HCT116 (cell line): ENCODE results near the gene PRMT3. TPM values are rescaled to one million over a fixed set of nuclear protein-coding genes. Genes with fewer than 3 reads are reported as not detected.
"Not testable (repeated sequence)": the region's sequence is repeated elsewhere in the genome, so short reads cannot be mapped to it uniquely, and the experiment has no call there.

Experiments used
- ATAC-seq: fragments of 200-7000 bp; cut with Tn5 transposase; 2 replicates; pipeline ENCODE4 v1.9.1; 2020; ENCODE audit warnings: mild to moderate bottlenecking, moderate library complexity
- BruUV-seq: library from RNA; stranded (reverse); fragments of 400-500 nt; replicated peaks from 2 replicates; lab custom pipeline; 2021; lab: Mats Ljungman, UMichigan
- CTCF ChIA-PET: fragments of 300-600 bp; sonication (Branson Sonifier 250); formaldehyde crosslinking; loops from one replicate; lab custom pipeline; 2021; ENCODE audit warnings: antibody characterized with exemption; lab: Charles Lee
- POLR2A ChIA-PET: fragments of 300-600, 350-600 bp; sonication (Branson Sonifier 250); formaldehyde crosslinking; loops from one replicate; lab custom pipeline; 2021; ENCODE audit warnings: antibody characterized with exemption; lab: Charles Lee
- RAD21 ChIA-PET, 2 experiments: fragments of 300-600 bp; sonication (Branson Sonifier 250); formaldehyde crosslinking; loops; one replicate each; lab custom pipeline; 2023; ENCODE audit warnings: low total read pairs in 2 of 2; ENCODE audit not compliant: uncharacterized antibody in 2 of 2, unreplicated experiment in 2 of 2, low non-redundant PET in 1 of 2; lab: Charles Lee
- DNase-seq: peaks from one replicate; pipeline ENCODE4 v3.0.0-alpha.2; 2010; ENCODE audit warnings: low read depth, low spot score
- H2AFZ ChIP-seq: fragments of 200-600 bp; shearing (Covaris generic), sonication (generic); 2 replicates; pipeline ENCODE4 v1.6.1; 2017; ENCODE audit warnings: low read depth, mixed run types, mixed read lengths, antibody characterized with exemption, low read length; ENCODE audit not compliant: poor library complexity, severe bottlenecking
- H3K27ac ChIP-seq: 2 replicates; pipeline ENCODE4 v1.5.1; 2012; ENCODE audit warnings: low read depth, low read length
- H3K27me3 ChIP-seq: fragments of 200-600 bp; sonication (generic); 2 replicates; pipeline ENCODE4 v1.6.1; 2016; ENCODE audit warnings: mixed run types, low read length, mixed read lengths; ENCODE audit not compliant: insufficient read depth
- H3K36me3 ChIP-seq, 2 experiments: fragments of 200-500 bp in 1 of 2; fragments of 200-600 bp in 1 of 2; sonication (Bioruptor generic) in 1 of 2; sonication (generic) in 1 of 2; 2 replicates each; pipeline versions ENCODE4 v1.5.1 to v1.6.1; 2014 to 2016; ENCODE audit warnings: low read length in 2 of 2, inconsistent platforms in 1 of 2, mixed read lengths in 1 of 2, mixed run types in 1 of 2; ENCODE audit not compliant: insufficient read depth in 2 of 2, control insufficient read depth in 1 of 2
- H3K4me1 ChIP-seq, 2 experiments: fragments of 200-600 bp in 1 of 2; sonication (generic) in 1 of 2; 2 replicates each; pipeline versions ENCODE4 v1.5.1 to v1.6.1; 2012 to 2017; ENCODE audit warnings: low read length in 2 of 2, inconsistent platforms in 1 of 2, mild to moderate bottlenecking in 1 of 2, mixed read lengths in 1 of 2, mixed run types in 1 of 2, moderate library complexity in 1 of 2; ENCODE audit not compliant: insufficient read depth in 2 of 2, control insufficient read depth in 1 of 2
- H3K4me2 ChIP-seq: fragments of 200-600 bp; sonication (generic); 2 replicates; pipeline ENCODE4 v1.6.1; 2017; ENCODE audit warnings: mixed run types, low read length, mixed read lengths
- H3K4me3 ChIP-seq, 2 experiments: fragments of 200-600 bp in 1 of 2; sonication (generic) in 1 of 2; replicated peaks in 1 of 2; 2 replicates each; pipeline ENCODE4 v1.5.1; 2011 to 2016; ENCODE audit warnings: low read length in 2 of 2, control low read depth in 1 of 2, low read depth in 1 of 2, mild to moderate bottlenecking in 1 of 2, mixed read lengths in 1 of 2, mixed run types in 1 of 2
- H3K79me2 ChIP-seq: fragments of 200-600 bp; sonication (generic); 2 replicates; pipeline ENCODE4 v1.6.1; 2017; ENCODE audit warnings: mild to moderate bottlenecking, mixed run types, low read length, moderate library complexity, mixed read lengths; ENCODE audit not compliant: insufficient read depth
- H3K9ac ChIP-seq: fragments of 200-600 bp; sonication (generic); 2 replicates; pipeline ENCODE4 v1.6.1; 2016; ENCODE audit warnings: low read length, mixed read lengths
- H3K9me2 ChIP-seq: fragments of 200-600 bp; sonication (generic), shearing (Covaris generic); 2 replicates; pipeline ENCODE4 v1.6.1; 2017; ENCODE audit warnings: mixed run types, mild to moderate bottlenecking, moderate library complexity; ENCODE audit not compliant: insufficient read depth
- H3K9me3 ChIP-seq, 2 experiments: fragments of 200-500 bp in 1 of 2; fragments of 200-600 bp in 1 of 2; sonication (Bioruptor generic) in 1 of 2; sonication (generic) in 1 of 2; 2 replicates each; pipeline ENCODE4 v1.6.1; 2014 to 2017; ENCODE audit warnings: low read length in 2 of 2, mixed read lengths in 2 of 2, inconsistent platforms in 1 of 2, low read depth in 1 of 2, mild to moderate bottlenecking in 1 of 2, mixed run types in 1 of 2, moderate library complexity in 1 of 2; ENCODE audit not compliant: control insufficient read depth in 1 of 2, insufficient read depth in 1 of 2
- H4K20me1 ChIP-seq: fragments of 200-600 bp; sonication (generic), shearing (Covaris generic); 2 replicates; pipeline ENCODE4 v1.6.1; 2017; ENCODE audit warnings: mixed run types, mild to moderate bottlenecking, moderate library complexity; ENCODE audit not compliant: insufficient read depth
- CBX3 ChIP-seq: IDR thresholded peaks from 2 replicates; pipeline ENCODE4 v1.6.1; 2012; ENCODE audit warnings: low read depth
- EGR1 ChIP-seq: IDR thresholded peaks from 2 replicates; pipeline ENCODE4 v1.6.1; 2012; ENCODE audit warnings: low read depth
- ELF1 ChIP-seq: IDR thresholded peaks from 2 replicates; pipeline ENCODE4 v1.6.1; 2012; ENCODE audit warnings: low read depth, borderline replicate concordance
- EZH2 ChIP-seq: fragments of 200-600 bp; sonication (generic); IDR thresholded peaks from 2 replicates; pipeline ENCODE4 v1.6.1; 2017; ENCODE audit warnings: antibody characterized with exemption, mixed run types
- EZH2phosphoT487 ChIP-seq: fragments of 200-600 bp; IDR thresholded peaks from 2 replicates; pipeline ENCODE4 v1.6.1; 2018; ENCODE audit warnings: antibody characterized with exemption, borderline replicate concordance
- POLR2A ChIP-seq: IDR thresholded peaks from 2 replicates; pipeline ENCODE4 v1.7.0; 2011; ENCODE audit warnings: borderline replicate concordance; ENCODE audit not compliant: insufficient read depth, insufficient read length; ENCODE audit errors: extremely low read depth
- POLR2AphosphoS5 ChIP-seq: IDR thresholded peaks from 2 replicates; pipeline ENCODE4 v1.6.1; 2011; ENCODE audit warnings: mild to moderate bottlenecking, low read depth, low read length, moderate library complexity
- SP1 ChIP-seq: IDR thresholded peaks from 2 replicates; pipeline ENCODE4 v1.6.1; 2012; ENCODE audit warnings: low read depth
- SRF ChIP-seq: IDR thresholded peaks from 2 replicates; pipeline ENCODE4 v1.6.1; 2012; ENCODE audit warnings: low read depth
- TCF7L2 ChIP-seq: IDR thresholded peaks from 2 replicates; pipeline ENCODE4 v1.7.0; 2011; ENCODE audit warnings: borderline replicate concordance, inconsistent platforms; ENCODE audit not compliant: insufficient read depth, insufficient read length; ENCODE audit errors: extremely low read depth
- YY1 ChIP-seq: IDR thresholded peaks from 2 replicates; pipeline ENCODE4 v1.6.1; 2011; ENCODE audit warnings: low read length, low read depth, moderate library complexity, mild to moderate bottlenecking; ENCODE audit not compliant: insufficient replicate concordance; ENCODE audit errors: extremely low read depth
- ZFX ChIP-seq: fragments of 450-650 bp; IDR thresholded peaks from 2 replicates; pipeline ENCODE4 v1.6.1; 2017
- intact Hi-C: fragments of 100-400 bp; cut with micrococcal nuclease; formaldehyde crosslinking; loops from 2 replicates; pipeline ENCODE4 v1.10.0; 2022
- total RNA-seq: library from RNA; stranded (reverse); gene quantifications from one replicate; pipeline ENCODE4 v1.2.1, GENCODE V29; 2021; ENCODE audit not compliant: unreplicated experiment

The PRMT3 gene
- total RNA-seq, 1 experiment from 2014 or later, result 24.3 TPM

DNA sequence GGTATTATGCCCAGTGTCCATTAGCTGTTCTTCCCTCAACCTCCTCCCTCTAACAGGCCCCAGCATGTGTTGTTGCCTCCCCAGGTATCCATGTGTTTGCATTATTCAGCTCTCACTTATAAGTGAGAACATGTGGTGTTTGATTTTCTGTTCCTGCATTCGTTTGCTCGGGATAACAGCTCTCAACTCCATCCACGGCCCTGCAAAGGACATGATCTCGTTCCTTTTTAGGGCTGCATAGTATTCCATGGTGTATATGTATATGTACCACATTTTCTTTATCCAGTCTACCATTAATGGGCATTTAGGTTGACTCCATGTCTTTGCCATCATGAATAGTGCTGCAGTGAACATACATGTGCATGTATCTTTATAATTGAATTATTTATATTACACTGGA lies 82.8 kb downstream of the PRMT3 start:
- Histone ChIP-seq H3K27ac (no peak overlapping the region), H3K9ac (no peak overlapping the region), H4K20me1 (no peaks in the 10 kb centered on the region), H3K4me3 (no peak overlapping the region), H3K79me2 (no peaks in the 10 kb centered on the region), H3K9me3 (no peaks in the 10 kb centered on the region), H2AFZ (no peak overlapping the region), H3K27me3 (no peaks in the 10 kb centered on the region), H3K36me3 (no peaks in the 10 kb centered on the region), H3K4me2 (no peak overlapping the region), H3K4me1 (no peaks in the 10 kb centered on the region), H3K9me2 (no peaks in the 10 kb centered on the region)
- no peak for ATAC-seq
- DNase-seq, result no peak
- ChIA-PET CTCF (no interaction called here), POLR2A (no interaction called here), RAD21 (no interaction called here)
- no peak for TF ChIP-seq YY1
- TF ChIP-seq ELF1, result no peak
- no peak for TF ChIP-seq SRF
- no peak for TF ChIP-seq SP1
- no peak for TF ChIP-seq EZH2
- TF ChIP-seq POLR2AphosphoS5, result no peak
- no peak for TF ChIP-seq ZFX
- TF ChIP-seq EGR1, result no peak
- TF ChIP-seq TCF7L2, result no peak
- no peak for TF ChIP-seq EZH2phosphoT487
- no peak for TF ChIP-seq CBX3
- TF ChIP-seq POLR2A, result no peak
- intact Hi-C loops, result no loop called here
- BruUV-seq, result no TSS peak

DNA sequence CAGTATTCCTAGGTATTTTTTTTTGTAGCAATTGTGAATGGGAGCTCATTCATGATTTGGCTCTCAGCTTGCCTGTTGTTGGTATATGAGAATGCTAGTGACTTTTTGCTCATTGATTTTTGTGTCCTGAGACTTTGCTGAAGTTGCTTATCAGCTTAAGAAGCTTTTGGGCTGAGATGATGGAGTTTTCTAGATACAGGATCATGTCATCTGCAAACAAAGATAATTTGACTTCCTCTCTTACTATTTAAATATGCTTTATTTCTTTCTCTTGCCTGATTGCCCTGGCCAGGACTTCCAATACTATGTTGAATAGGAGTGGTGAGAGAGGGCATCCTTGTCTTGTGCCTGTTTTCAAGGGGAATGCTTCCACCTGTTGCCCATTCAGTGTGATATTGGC lies 84.4 kb downstream of the PRMT3 start:
- BruUV-seq, result not testable (repeated sequence)

More for the DNA sequence above, 84.4 kb downstream of the PRMT3 start:
- H3K4me2 ChIP-seq, H3K36me3 ChIP-seq, H3K4me3 ChIP-seq, intact Hi-C loops, H3K79me2 ChIP-seq, H3K9me2 ChIP-seq, H3K27me3 ChIP-seq, H3K27ac ChIP-seq, DNase-seq, ATAC-seq, POLR2A ChIA-PET, H3K9me3 ChIP-seq, H3K9ac ChIP-seq, H4K20me1 ChIP-seq, CTCF ChIA-PET, H2AFZ ChIP-seq, RAD21 ChIA-PET, H3K4me1 ChIP-seq: not testable (repeated sequence)
